Muscle layer of colon (tissue), 2 donors: ENCODE results near the gene ZNF548.
A peak's percentile ranks its signal among the peaks of the same experiment; 100 is the strongest.

Source experiments
- H3K27ac ChIP-seq: one replicate; pipeline ENCODE4 v1.7.0; 2013; ENCODE audit warnings: low read depth, mild to moderate bottlenecking, low read length, moderate library complexity
- H3K27me3 ChIP-seq, 2 donors: one replicate each; pipeline ENCODE4 v1.7.0; 2013; ENCODE audit warnings: low read length in 2 of 2, mild to moderate bottlenecking in 2 of 2; ENCODE audit not compliant: insufficient read depth in 2 of 2, control insufficient read depth in 1 of 2
- H3K36me3 ChIP-seq: one replicate; pipeline ENCODE4 v1.7.0; 2013; ENCODE audit warnings: mild to moderate bottlenecking, low read length; ENCODE audit not compliant: insufficient read depth
- H3K4me1 ChIP-seq: one replicate; pipeline ENCODE4 v1.7.0; 2013; ENCODE audit warnings: mild to moderate bottlenecking, low read length; ENCODE audit not compliant: insufficient read depth
- H3K4me3 ChIP-seq, 2 donors: one replicate each; pipeline ENCODE4 v1.7.0; 2013; ENCODE audit warnings: low read length in 2 of 2, low read depth in 1 of 2, mild to moderate bottlenecking in 1 of 2, moderate library complexity in 1 of 2
- H3K9ac ChIP-seq: one replicate; pipeline ENCODE4 v1.7.0; 2013; ENCODE audit warnings: low read length
- H3K9me3 ChIP-seq: one replicate; pipeline ENCODE4 v1.7.0; 2013; ENCODE audit warnings: mild to moderate bottlenecking, low read length
- donor health status: abdominal sarcoma.
- donor health status: Adenocarcinoma of cecum.

Gene ZNF548

DNA sequence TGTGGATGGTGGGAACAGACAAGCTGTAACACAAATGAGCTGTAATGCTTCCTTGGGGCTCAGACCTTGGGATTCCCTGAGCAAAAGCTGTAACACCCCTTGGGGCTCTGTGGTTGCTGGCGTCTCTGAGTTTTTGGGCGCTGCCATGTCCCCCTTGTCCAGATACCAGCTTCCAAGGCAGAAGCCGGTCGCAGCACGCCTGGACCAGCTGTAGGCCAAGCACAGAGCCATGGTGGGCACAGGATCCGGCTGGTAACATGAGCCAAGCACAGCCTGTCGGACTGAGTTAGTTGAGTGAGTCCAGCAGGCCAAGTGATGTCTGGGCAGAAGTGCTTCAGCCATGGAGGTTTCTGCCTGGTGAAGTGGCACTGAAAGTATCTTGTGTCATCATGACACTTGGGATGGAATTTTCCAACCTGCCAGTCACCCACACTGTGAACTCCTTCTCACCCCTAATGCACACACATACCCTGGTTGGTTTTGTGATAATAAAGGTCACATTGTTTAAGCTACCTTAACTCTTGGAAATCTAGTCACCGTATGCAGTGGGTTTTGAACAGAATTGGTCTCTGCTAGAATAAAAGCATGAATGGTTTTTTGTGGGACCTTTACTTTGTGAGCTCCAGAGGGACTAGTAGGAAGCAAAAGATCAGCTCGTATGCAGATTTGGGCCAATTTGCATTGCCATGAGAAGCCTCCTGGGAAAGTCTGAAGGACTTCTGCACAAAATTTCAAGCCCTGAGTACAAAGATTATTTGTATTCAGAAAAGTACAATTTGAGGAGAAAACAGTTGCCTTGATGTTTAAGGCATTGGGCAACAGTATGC lies 14.3 kb downstream of the ZNF548 start:
- H3K27ac ChIP-seq: no peak overlapping the region
- no peak overlapping the region for H3K9ac ChIP-seq
- H3K27me3 ChIP-seq: no peaks in the 10 kb centered on the region
- no peak overlapping the region for H3K4me3 ChIP-seq
- no peaks in the 10 kb centered on the region for H3K4me1 ChIP-seq
- H3K36me3 ChIP-seq: peaks cover 14% of the 10 kb centered on the region
- peaks cover 16% of the 10 kb centered on the region for H3K9me3 ChIP-seq

DNA sequence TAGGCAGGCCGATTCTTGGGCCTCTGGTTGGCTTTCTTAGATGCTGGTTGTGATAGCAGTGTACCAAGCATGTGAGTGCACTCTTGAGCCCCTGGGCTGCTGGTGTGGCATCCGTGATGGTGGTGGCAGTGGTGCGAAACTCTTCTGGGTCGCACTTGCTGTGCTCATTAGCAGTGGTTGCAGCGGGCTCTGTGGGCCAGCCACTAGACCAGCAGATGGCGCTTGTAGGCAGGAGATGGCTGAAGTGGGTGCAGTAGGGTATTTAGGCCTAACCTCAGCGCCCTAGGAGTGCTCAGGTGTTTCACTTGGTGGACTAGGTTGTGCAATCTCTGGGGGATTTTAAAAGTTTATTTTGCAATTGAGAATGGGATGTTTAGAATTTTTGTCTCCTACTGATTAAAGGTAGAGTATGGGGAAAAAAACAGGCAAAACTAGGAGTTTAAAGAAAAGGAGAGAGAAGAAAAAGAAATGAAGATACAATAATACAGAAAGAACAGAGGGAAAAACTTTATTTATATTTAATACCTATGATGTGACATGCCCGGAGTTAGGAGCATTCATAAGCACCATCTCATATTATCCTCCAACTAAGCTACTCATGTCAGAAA lies 17.0 kb downstream of the ZNF548 start:
- no peak overlapping the region for H3K4me3 ChIP-seq
- no peaks in the 10 kb centered on the region for H3K27me3 ChIP-seq
- peaks cover 15% of the 10 kb centered on the region for H3K9me3 ChIP-seq
- no peak overlapping the region for H3K9ac ChIP-seq
- H3K36me3 ChIP-seq: peaks cover 7% of the 10 kb centered on the region
- peaks cover 1% of the 10 kb centered on the region for H3K4me1 ChIP-seq
- no peak overlapping the region for H3K27ac ChIP-seq

DNA sequence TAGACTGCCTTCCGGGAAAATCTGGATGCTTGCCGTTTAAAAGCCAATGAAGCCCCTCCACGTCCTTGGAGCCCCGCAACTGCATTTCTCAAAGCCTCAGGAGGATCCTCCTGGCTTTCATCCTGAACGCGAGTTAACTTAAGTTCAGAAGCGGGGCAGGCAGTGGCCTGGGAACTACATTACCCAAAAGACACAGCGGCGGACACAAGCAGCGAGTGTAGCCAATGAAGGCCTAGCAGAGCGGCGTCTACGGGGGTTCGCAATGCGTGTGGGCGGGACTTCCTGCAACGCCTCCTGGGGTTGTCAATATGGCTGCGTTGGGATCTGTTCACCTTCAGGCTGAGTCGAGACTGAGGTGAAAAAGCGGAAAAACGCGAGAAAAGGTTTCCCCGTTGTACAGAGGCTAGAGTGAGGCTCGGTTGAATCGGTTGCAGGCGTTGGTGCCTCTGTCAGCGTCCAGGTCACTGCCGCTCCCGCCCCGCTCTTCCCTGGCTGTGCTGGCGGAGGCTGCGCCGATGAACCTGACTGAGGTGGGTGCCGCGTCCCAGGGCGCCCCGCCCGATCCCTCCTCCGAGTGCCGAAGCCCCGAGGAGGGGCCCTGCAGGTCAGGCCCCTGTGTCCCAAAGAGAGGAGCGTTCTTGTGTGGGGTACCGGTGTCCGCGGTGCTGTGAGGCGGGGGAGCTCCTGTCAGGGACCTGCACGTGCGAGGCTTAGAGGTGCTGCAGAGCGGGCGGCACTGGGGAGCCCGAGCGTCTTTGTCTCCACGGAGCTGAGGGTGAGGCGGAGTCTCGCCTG lies 21.4 kb downstream of the ZNF548 start, which contains the start of gene ZNF17:
ZNF17 (plus strand) TSS at position 285 of the 795 bp plus-strand sequence. CDS start 2,455 bp downstream, outside the sequence.
- peaks cover 10% of the 10 kb centered on the region for H3K9me3 ChIP-seq
- H3K4me3 ChIP-seq: peak within 1 kb of the TSS; percentile 93 to 98
- peaks cover 20% of the 10 kb centered on the region for H3K36me3 ChIP-seq
- H3K27me3 ChIP-seq: no peaks in the 10 kb centered on the region
- H3K9ac ChIP-seq: peak within 1 kb of the TSS; percentile 32
- H3K27ac ChIP-seq: peak within 1 kb of the TSS; percentile 84
- peaks cover 8% of the 10 kb centered on the region for H3K4me1 ChIP-seq

- no peaks in the 10 kb centered on the region for H3K4me1 ChIP-seq
- H3K27me3 ChIP-seq: no peaks in the 10 kb centered on the region
- H3K27ac ChIP-seq: no peak overlapping the region
- H3K4me3 ChIP-seq: peak overlapping the region in 1 of 2 donors; percentile 5
- H3K36me3 ChIP-seq: peaks cover 60% of the 10 kb centered on the region
- H3K9me3 ChIP-seq: peaks cover 50% of the 10 kb centered on the region
- H3K9ac ChIP-seq: no peak overlapping the region
Measured at GRCh38 chr19:57419439-57419838, 29.8 kb downstream of the ZNF548 start.

- peaks cover 47% of the 10 kb centered on the region for H3K36me3 ChIP-seq
- peak overlapping the region in 1 of 2 donors; percentile 5 for H3K4me3 ChIP-seq
Measured at GRCh38 chr19:57421037-57421436, 31.4 kb downstream of the ZNF548 start.

GRCh38 chr19:57434386-57435061 lies 44.9 kb downstream of the ZNF548 start:
- peak overlapping the region; percentile 32 for H3K9ac ChIP-seq
- H3K27ac ChIP-seq: peak overlapping the region; percentile 48
- H3K36me3 ChIP-seq: peaks cover 9% of the 10 kb centered on the region

More at GRCh38 chr19:57421037-57421436, 31.4 kb downstream of the ZNF548 start:
- H3K4me1 ChIP-seq: no peaks in the 10 kb centered on the region
- peaks cover 40% of the 10 kb centered on the region for H3K9me3 ChIP-seq
- H3K9ac ChIP-seq: no peak overlapping the region
- no peaks in the 10 kb centered on the region for H3K27me3 ChIP-seq
- no peak overlapping the region for H3K27ac ChIP-seq

DNA sequence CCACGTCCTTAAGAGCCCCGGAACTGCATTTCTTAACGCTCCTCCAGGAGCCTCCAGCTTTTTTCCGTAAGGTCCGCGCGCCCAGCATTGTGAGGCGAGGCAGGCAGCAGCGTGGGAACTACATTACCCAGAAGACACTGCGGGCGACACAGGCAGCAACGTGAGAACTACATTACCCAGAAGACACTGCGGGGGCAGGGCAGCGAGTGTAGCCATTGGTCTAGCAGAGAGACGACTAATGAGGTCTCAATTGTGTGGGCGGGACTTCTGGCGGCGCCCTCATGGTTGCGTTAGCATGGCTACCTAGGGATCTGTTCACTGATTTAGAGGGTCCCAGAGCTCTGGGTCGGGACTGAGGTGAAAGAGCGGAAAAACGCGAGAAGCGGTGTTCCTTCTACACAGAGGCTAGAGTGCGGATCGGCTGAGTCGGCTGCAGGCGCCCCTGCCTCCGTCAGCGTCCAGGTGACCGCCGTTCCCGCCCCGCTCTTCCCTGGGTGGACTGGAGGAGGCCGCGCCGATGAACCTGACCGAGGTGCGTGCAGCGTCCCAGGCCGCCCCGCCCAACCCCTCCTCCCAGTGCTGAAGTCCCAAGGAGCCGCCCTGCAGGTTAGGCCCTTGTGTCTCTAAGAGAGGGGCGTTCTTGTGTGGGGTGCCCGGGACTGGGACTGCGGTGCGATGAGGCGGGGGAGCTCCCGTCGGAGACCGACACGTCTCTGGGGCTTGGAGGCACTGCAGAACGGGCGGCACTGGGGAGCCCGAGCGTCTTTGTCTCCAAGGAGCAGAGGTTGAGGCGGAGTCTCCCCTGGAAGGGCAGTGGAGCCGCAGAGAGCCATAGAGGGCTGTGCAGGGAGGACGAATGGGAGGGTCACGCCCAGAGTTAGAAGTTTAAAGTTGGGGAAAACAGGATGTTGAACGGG lies 45.7 kb downstream of the ZNF548 start, which contains the start of gene ZNF749:
ZNF749 (plus strand) TSS at position 264 of the 917 bp plus-strand sequence; CDS start at position 518, 254 bp downstream.
- Histone ChIP-seq H3K4me3 (peak within 1 kb of the TSS; percentile 71 to 80), H3K36me3 (peaks cover 9% of the 10 kb centered on the region), H3K27me3 (no peaks in the 10 kb centered on the region), H3K9me3 (peaks cover 3% of the 10 kb centered on the region), H3K4me1 (peaks cover 17% of the 10 kb centered on the region), H3K9ac (peak within 1 kb of the TSS; percentile 42), H3K27ac (peak within 1 kb of the TSS; percentile 52)

More at GRCh38 chr19:57434386-57435061, 44.9 kb downstream of the ZNF548 start:
- peaks cover 17% of the 10 kb centered on the region for H3K4me1 ChIP-seq
- peak overlapping the region; percentile 71 to 80 for H3K4me3 ChIP-seq
- no peaks in the 10 kb centered on the region for H3K27me3 ChIP-seq
- peaks cover 3% of the 10 kb centered on the region for H3K9me3 ChIP-seq

DNA sequence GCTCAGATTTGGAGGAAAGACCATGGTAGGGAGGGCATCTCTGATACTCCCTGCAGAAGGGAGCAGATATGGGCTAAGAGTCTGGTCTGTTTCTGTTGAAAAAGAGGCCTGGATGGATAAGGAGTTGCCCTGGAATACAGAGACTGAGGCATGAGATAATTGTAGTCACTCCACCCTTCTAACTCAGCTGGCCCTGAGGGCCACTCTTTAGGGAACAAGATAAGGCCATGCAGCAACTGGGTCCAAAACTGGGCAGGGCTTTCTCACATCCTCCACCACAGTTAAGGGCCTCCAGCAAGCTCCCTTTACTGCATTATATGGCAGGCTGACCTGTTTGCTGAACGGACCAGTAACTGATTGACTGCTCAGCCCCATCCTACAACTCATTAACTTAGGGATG lies 46.8 kb downstream of the ZNF548 start:
- peaks cover 9% of the 10 kb centered on the region for H3K36me3 ChIP-seq
- peaks cover 17% of the 10 kb centered on the region for H3K4me1 ChIP-seq
- H3K27ac ChIP-seq: no peak overlapping the region
- H3K27me3 ChIP-seq: no peaks in the 10 kb centered on the region
- peaks cover 3% of the 10 kb centered on the region for H3K9me3 ChIP-seq
- no peak overlapping the region for H3K9ac ChIP-seq
- peak overlapping the region in 1 of 2 donors; percentile 80 for H3K4me3 ChIP-seq

DNA sequence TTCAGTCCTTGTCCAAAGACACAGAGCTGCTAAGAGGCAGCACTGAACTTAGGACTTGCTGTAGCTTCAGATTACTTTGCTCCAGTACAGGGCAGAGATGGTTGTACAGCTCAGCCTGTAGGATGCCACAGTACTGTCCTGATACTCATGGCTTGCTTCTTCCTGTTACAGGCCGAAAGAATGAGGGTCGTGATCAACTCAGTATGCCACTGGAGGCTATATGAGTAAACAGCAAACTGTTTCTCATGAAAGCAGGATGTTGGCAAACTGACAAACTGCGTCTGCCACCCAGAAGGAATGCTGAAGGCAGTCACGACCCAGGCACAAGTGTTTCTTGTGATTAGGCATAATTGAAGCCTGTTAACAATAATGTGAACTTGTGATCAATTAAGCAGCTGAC lies 48.3 kb downstream of the ZNF548 start:
- peaks cover 17% of the 10 kb centered on the region for H3K4me1 ChIP-seq
- H3K4me3 ChIP-seq: no peak overlapping the region
- peaks cover 6% of the 10 kb centered on the region for H3K9me3 ChIP-seq
- H3K27ac ChIP-seq: no peak overlapping the region
- peaks cover 10% of the 10 kb centered on the region for H3K36me3 ChIP-seq
- no peak overlapping the region for H3K9ac ChIP-seq
- H3K27me3 ChIP-seq: no peaks in the 10 kb centered on the region

- Histone ChIP-seq H3K4me1 (peaks cover 17% of the 10 kb centered on the region), H3K9ac (no peak overlapping the region), H3K27me3 (no peaks in the 10 kb centered on the region), H3K27ac (no peak overlapping the region), H3K4me3 (no peak overlapping the region), H3K9me3 (peaks cover 15% of the 10 kb centered on the region), H3K36me3 (peaks cover 18% of the 10 kb centered on the region)
Measured at GRCh38 chr19:57438925-57439324, 49.3 kb downstream of the ZNF548 start.
